ENCODE data around the gene TCHP.
"Not testable (repeated sequence)": the region's sequence is repeated elsewhere in the genome, so short reads cannot be mapped to it uniquely, and the experiment has no call there.

Gene TCHP

DNA sequence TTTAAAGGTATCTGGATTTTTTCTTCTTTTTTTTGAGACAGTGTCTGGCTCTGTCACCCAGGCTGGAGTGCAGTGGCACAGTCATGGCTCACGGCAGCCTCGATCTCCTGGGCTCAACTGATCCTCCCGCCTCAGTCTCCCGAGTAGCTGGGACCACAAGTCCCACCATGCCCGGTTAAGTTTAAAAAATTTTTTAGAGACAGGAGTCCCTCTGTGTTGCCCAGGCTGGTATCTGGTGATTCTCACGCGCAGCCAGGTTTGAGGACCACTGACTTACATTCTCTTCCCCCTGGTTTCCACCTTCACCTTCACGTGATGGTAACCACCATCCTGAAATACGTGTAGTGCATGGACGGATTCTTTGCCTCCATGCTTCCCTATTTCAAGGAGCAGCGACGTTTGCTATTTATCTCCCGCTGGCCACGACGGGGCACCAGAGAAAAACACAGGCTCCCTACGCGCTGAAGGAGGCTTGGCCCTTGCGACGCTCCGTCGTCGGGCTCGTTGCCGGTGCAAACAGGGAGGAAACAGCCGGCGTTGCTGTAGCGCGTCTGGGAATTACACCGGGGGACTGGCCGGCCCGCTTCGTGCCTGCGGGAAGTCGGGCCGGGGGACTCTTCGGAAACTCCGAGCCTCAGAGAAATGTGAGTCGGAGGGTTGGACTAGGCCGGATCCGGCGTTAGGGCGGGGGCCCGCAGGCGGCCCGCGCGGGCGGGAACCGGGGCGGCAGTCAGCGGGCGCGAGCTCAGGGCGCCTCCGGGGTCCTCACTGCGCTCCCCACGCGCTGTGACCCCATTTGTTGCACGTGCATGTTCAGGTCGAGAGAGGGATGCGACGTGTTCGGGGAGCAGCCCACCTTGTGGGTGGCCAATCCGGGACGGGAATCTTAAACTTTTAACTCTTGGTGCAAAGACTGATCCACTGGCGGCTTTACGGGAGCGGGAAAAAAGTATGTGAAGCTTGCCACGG lies at the start of gene TCHP:
TCHP (plus strand) TSS at position 492 of the 969 bp plus-strand sequence. CDS start 2,753 bp downstream, outside the sequence.
- DNase-seq = peak; percentile 81

GRCh38 chr12:109850518-109850917 lies 49.6 kb upstream of the TCHP start:
- DNase-seq = not testable (repeated sequence)

GRCh38 chr12:109855377-109855776 lies 44.7 kb upstream of the TCHP start:
- no peak for DNase-seq

- no peak for DNase-seq
Measured at GRCh38 chr12:109857715-109858114, 42.4 kb upstream of the TCHP start.

DNA sequence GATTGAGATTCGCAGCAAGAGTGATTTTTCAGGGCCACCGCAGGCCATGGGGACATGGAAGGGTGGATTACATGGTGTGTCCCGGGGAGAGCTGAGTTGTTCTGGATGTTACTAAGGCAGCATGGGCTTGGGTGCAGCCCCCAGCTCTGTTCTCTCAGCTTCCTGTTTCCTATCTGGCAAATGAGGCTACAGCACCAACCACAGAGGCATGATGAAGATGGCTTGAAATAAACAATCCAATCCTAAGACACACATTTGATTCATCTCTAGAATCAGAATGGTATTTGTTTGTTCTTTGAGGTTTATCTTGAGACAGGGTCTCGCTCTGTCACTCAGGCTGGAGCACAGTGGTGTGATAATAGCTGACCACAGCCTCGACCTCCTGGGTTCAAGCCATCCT lies 41.3 kb upstream of the TCHP start:
- DNase-seq = no peak

DNA sequence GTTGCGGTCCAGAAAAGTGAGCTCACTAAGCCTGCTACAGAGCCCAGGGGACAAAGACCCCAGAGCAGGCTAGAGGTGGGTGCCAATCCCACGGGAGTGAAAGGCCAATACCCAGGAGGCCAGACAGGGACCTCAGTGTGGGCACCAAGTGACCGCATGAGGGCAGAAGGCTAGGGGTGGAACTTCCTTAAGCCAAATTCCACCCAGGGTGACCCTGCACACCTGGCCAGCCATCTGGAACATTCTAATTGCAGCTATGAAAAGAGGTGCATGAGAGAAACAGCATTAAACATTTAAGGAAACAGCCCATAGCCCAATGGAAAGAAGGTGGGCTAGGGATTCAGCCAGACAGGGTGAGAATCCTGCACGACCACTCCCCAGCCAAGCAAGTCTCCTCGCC lies 39.1 kb upstream of the TCHP start:
- DNase-seq = no peak

GRCh38 chr12:109861689-109862314 lies 38.3 kb upstream of the TCHP start:
- no peak for DNase-seq

GRCh38 chr12:109862491-109862890 lies 37.6 kb upstream of the TCHP start:
- not testable (repeated sequence) for DNase-seq

- peak; percentile 33 for DNase-seq
Measured at GRCh38 chr12:109863847-109864712, 36.0 kb upstream of the TCHP start.

DNA sequence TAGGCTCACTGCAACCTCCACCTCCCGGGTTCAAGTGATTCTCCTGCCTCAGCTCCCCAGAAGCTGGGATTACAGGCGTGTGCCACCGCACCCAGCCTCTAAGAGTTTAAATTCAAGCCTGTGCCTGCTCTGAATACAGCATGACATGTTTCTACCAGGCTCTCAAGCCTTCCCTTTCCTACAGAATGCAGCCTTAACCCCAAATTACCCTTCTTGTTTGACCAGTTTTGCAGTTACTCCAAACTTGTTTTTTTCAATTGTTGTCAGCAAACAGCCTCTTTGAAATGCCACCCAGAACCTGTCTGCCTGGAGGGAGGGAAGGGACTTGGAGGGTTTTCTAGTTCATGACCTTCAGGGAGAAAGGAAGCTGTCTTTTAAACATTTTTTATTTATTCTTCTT lies 35.2 kb upstream of the TCHP start:
- DNase-seq = no peak

DNA sequence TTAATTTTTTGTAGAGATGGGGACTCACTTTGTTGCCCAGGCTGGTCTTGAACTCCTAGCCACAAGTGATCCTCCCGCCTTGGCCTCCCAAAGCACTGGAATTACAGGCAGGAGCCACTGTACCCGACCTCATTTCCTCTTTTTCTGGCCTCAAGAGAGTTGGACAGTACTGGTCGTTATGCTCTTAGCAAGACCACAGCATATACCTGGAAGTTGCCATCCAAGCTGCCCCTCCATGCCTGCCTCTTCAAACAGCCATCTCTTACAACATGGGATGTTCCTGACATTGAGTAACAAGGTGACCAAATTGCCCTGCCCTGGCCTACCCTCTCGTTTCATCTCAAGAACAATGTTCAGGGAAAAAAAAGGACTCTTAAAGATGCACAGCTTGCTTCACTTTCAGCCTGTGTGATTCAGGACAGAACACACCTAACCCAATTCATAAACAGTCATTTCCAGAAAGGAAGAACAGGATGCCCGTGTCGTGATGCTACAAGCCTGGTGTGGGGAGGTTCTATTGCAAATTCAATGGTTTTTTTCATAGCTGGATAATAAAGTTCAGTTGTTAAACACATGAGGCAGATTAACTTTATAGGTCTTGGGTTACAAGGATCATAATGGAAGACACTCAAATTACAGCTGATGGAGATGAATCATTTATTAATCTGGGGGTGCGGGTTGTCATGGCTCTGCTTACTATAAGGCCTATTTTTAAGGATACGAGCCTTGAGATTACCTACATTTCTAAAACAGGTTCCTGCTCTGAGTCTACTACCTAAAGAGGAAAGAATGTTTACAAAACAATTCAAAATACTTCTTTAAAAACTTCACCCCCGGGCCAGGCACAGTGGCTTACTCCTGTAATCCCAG lies 31.7 kb upstream of the TCHP start:
- DNase-seq = no peak

GRCh38 chr12:109870648-109871047 lies 29.4 kb upstream of the TCHP start:
- DNase-seq = no peak

GRCh38 chr12:109871668-109872314 lies 28.3 kb upstream of the TCHP start:
- no peak for DNase-seq

- DNase-seq = no peak
Measured at GRCh38 chr12:109873653-109874052, 26.4 kb upstream of the TCHP start.

DNA sequence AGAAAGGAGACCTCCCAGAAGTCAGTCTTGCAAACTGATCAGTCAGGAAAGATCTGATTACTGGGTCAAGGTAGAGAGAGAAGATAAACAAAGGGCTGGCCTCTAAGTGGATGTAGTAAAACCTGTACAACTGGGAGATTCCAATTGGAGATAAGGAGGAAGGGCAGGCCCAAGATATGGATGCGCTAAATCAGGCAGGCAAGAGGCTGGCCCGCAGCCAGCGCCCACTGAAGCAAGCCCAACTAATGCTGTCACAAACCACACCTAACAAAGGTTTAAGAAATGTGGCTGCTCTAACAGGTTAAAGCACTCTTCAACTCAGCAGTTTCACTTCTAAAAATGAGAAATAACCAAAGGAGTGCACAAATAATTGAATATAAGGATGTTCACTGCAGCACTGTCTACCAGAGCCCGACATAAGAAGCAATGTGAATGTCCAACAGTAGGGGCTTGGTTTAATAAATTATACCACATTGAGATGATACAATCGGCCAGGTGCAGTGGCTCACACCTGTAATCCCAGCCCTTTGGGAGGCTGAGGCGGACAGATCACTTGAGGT lies 24.4 kb upstream of the TCHP start:
- no peak for DNase-seq

GRCh38 chr12:109876406-109876805 lies 23.7 kb upstream of the TCHP start:
- DNase-seq = no peak

- DNase-seq = no peak
Measured at GRCh38 chr12:109877504-109878246, 22.4 kb upstream of the TCHP start.

GRCh38 chr12:109878247-109878625 lies 21.8 kb upstream of the TCHP start:
- DNase-seq = no peak

DNA sequence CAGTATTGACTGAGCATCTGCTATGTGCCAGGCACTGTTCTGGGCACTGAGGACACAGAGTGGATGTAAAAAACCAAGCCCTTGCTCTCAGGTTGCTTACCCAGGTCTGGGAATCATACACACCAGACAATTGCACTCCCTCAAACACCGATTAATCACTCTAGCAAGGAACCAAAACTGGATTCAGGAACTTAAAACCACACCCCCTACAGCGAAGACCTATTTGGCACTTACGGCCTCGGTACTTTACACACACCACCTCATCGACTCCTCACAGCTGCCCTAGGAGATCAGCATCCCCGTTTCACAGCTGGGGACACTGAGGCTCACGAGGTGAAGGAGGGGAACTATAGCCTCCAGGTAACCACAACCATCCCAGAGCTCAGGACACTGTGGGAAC lies 21.3 kb upstream of the TCHP start:
- no peak for DNase-seq

- DNase-seq = peak; percentile 18
Measured at GRCh38 chr12:109879351-109880042, 20.6 kb upstream of the TCHP start.
